Measurements from ENCODE around the gene RAPGEF6. TPM values are rescaled to one million over a fixed set of nuclear protein-coding genes. Genes with fewer than 3 reads are reported as not detected.

Gene RAPGEF6
- polyA plus RNA-seq, 1 donor (not counting 4 experiments of a cell fraction or from before 2014, with no cell fraction given) = 8.7 TPM

- no peak for DNase-seq (ENCODE audit: low read depth, low spot score)
- H3K4me1 ChIP-seq (ENCODE audit: control insufficient read depth, extremely low read depth, insufficient read depth, low read length) = no peaks in the 10 kb centered on the region
- no peaks in the 10 kb centered on the region for H3K79me2 ChIP-seq (ENCODE audit: control insufficient read depth, insufficient read depth, low read length)
- no peak overlapping the region for H3K4me3 ChIP-seq (ENCODE audit: control insufficient read depth in 2 of 3, extremely low read depth in 1 of 3, insufficient read depth in 2 of 3, low read depth in 1 of 3, low read length in 3 of 3)
- no peaks in the 10 kb centered on the region for H3K36me3 ChIP-seq (ENCODE audit: control insufficient read depth in 2 of 2, extremely low read depth in 1 of 2, insufficient read depth in 2 of 2, low read length in 2 of 2)
- H3K27ac ChIP-seq (ENCODE audit: control insufficient read depth, insufficient read depth, low read length) = no peak overlapping the region
- no peaks in the 10 kb centered on the region for H4K20me1 ChIP-seq (ENCODE audit: control insufficient read depth, extremely low read depth, insufficient read depth, low read length)
- no peak overlapping the region for H3K4me2 ChIP-seq (ENCODE audit: control insufficient read depth, extremely low read depth, insufficient read depth, low read depth, low read length)
- H3K9ac ChIP-seq (ENCODE audit: control insufficient read depth, extremely low read depth, insufficient read depth, low read length) = no peak overlapping the region
- FAIRE-seq = no peak
- no peaks in the 10 kb centered on the region for H3K27me3 ChIP-seq (ENCODE audit: control insufficient read depth, extremely low read depth, insufficient read depth, low read length)
- no peak overlapping the region for H2AFZ ChIP-seq (ENCODE audit: control insufficient read depth, low read length)
- dilution Hi-C loops (cut with MboI; ENCODE audit: extremely low pct_ligation_motif_present, low sequenced_read_pairs) = no loop called here
- no peaks in the 10 kb centered on the region for H3K9me3 ChIP-seq (ENCODE audit: control insufficient read depth, low read depth, low read length)
- H3K9me1 ChIP-seq (ENCODE audit: control insufficient read depth, extremely low read depth, insufficient read depth, low read length) = no peaks in the 10 kb centered on the region
- TF ChIP-seq CTCF (optimal IDR thresholded peaks at IDR 0.05 in 1 of 3, IDR thresholded peaks at IDR 0.05 in 1 of 3, conservative IDR thresholded peaks at IDR 0.05 in 1 of 3; ENCODE audit: extremely low read depth in 1 of 3, insufficient read depth in 2 of 3, low read length in 3 of 3) = no peak
Observed at GRCh38 chr5:131413605-131414559, 221.1 kb downstream of the RAPGEF6 start.

- FAIRE-seq (no peak), DNase-seq (ENCODE audit: low read depth, low spot score) (no peak)
- peaks cover 0 to 7% of the 10 kb centered on the region in 2 experiments for H3K36me3 ChIP-seq (ENCODE audit: control insufficient read depth in 2 of 2, extremely low read depth in 1 of 2, insufficient read depth in 2 of 2, low read length in 2 of 2)
Observed at GRCh38 chr5:131406975-131407638, 227.9 kb downstream of the RAPGEF6 start.

More at GRCh38 chr5:131406975-131407638, 227.9 kb downstream of the RAPGEF6 start:
- H3K27me3 ChIP-seq (ENCODE audit: control insufficient read depth, extremely low read depth, insufficient read depth, low read length) = no peaks in the 10 kb centered on the region
- TF ChIP-seq EZH2 (IDR thresholded peaks at IDR 0.05; ENCODE audit: low read length) = no peak
- TF ChIP-seq CTCF (optimal IDR thresholded peaks at IDR 0.05 in 1 of 3, IDR thresholded peaks at IDR 0.05 in 1 of 3, conservative IDR thresholded peaks at IDR 0.05 in 1 of 3; ENCODE audit: extremely low read depth in 1 of 3, insufficient read depth in 2 of 3, low read length in 3 of 3) = no peak
- no peak overlapping the region for H3K4me2 ChIP-seq (ENCODE audit: control insufficient read depth, extremely low read depth, insufficient read depth, low read depth, low read length)
- no peaks in the 10 kb centered on the region for H3K79me2 ChIP-seq (ENCODE audit: control insufficient read depth, insufficient read depth, low read length)
- H3K27ac ChIP-seq (ENCODE audit: control insufficient read depth, insufficient read depth, low read length) = no peak overlapping the region
- no peak overlapping the region for H3K4me3 ChIP-seq (ENCODE audit: control insufficient read depth in 2 of 3, extremely low read depth in 1 of 3, insufficient read depth in 2 of 3, low read depth in 1 of 3, low read length in 3 of 3)
- no peak overlapping the region for H2AFZ ChIP-seq (ENCODE audit: control insufficient read depth, low read length)
- no peaks in the 10 kb centered on the region for H3K9me1 ChIP-seq (ENCODE audit: control insufficient read depth, extremely low read depth, insufficient read depth, low read length)
- no peak overlapping the region for H3K9ac ChIP-seq (ENCODE audit: control insufficient read depth, extremely low read depth, insufficient read depth, low read length)
- H3K9me3 ChIP-seq (ENCODE audit: control insufficient read depth, low read depth, low read length) = no peaks in the 10 kb centered on the region
- no peaks in the 10 kb centered on the region for H3K4me1 ChIP-seq (ENCODE audit: control insufficient read depth, extremely low read depth, insufficient read depth, low read length)
- dilution Hi-C loops (cut with MboI; ENCODE audit: extremely low pct_ligation_motif_present, low sequenced_read_pairs) = no loop called here
- H4K20me1 ChIP-seq (ENCODE audit: control insufficient read depth, extremely low read depth, insufficient read depth, low read length) = no peaks in the 10 kb centered on the region

All from keratinocyte (primary cell).